Measurements from ENCODE around the gene RIMS1. TPM values are rescaled to one million over a fixed set of nuclear protein-coding genes. Genes with fewer than 3 reads are reported as not detected.

Gene RIMS1
- total RNA-seq, 1 experiment from 2014 or later = not detected

DNA sequence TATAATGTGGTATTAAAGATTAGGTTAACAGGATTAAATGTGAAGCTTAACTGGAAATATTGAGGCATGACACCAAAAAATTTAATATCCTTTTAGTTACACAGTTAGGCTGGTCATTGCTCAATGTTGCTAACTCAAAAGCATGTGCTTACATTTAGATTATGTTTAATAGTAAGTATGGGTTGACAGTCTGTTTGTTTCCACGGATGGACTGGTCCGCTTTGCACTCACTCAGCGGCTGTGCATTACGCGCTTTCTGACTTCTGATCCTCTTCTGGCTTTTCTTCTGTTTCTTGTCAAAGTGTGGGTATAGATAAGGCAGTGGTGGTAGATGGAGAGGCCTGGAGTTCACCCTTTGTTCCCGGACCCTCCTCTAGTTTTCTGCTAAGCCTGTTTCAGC lies 174.9 kb downstream of the RIMS1 start:
- DNase-seq (ENCODE audit: low read depth) = no peak
- in situ Hi-C loops (cut with HindIII; ENCODE audit: low pct_unique_long_range_greater_than_20kb, low sequenced_read_pairs) = no loop called here

DNA sequence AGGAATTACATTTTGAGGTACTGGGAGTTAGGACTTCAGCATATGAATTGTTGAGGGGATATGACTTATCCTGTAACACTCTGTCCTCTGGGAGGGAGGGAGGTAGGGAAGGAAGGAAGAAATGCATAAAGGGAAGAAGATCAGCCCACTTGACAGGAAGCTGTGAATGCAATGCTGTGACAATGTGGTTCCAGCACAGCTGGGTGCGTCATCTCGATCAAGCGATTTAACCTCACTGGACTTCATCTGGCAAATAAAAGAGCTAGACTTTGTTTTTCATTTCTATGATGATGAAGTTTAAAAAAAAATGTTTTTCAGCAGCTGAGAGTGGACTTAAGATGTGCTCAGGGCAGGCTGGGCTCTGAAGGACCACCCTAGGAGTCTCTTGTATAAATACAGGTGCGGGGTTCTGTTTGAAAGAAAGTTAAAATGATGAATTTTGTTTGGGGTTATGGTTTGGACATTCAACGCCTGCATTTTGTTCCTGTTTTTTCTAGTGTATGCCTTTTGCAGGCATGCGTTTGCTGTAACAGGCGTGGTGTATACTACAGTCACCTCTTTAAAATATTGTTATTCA lies 178.1 kb downstream of the RIMS1 start:
- in situ Hi-C loops (cut with HindIII; ENCODE audit: low pct_unique_long_range_greater_than_20kb, low sequenced_read_pairs) = no loop called here
- no peak for DNase-seq (ENCODE audit: low read depth)

DNA sequence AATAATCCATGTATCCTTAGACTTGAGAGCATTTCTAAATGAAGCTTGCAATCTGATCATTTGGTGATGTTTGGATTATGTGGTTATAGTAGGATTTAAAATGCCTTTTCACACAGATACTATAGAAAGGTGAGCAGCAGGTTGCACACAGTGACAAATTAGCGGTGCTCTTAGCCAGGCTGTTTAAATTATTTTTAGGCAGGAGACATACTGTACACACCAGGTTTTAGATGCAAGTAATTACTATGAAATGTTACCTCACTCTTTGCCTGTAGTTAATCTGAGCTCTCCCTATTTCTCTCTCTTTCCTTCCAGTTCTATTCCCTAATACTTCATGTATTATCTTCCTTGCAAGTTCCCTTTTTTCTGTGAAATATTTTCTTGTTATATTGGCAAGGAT lies 191.7 kb downstream of the RIMS1 start:
- in situ Hi-C loops (cut with HindIII; ENCODE audit: low pct_unique_long_range_greater_than_20kb, low sequenced_read_pairs) = no loop called here
- DNase-seq (ENCODE audit: low read depth) = no peak

DNA sequence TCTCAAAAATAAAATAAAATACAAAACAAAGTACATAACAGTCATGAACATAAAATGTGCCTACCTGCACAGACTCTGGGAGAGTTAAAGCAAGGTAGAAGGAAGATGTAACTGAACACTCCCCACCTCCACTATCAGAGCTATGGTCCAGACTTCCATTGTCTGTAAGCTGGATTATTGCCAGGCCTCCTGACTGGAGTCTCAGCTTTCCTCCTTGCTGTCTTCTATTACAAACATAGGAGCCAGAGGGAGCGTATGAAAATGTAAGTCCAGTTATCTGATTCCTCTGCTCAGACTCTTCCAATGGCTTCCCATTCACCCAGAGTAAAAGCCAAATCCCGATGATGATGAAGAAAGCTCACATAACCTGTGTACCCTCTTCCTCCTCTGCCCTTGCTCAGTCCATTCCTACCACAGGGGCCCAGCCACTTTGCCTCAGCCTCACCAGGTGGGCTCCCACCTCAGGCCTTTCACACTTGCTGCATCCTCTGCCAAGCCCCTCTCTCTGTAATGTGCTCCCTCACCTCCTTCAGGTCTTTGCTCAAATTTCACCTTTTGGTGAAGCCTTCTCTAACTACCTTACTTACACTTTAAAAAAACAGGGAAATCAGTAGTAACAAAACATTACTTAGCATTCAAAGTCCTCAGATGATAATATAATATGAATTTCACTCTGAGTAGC lies 194.1 kb downstream of the RIMS1 start:
- no peak for DNase-seq (ENCODE audit: low read depth)
- in situ Hi-C loops (cut with HindIII; ENCODE audit: low pct_unique_long_range_greater_than_20kb, low sequenced_read_pairs) = no loop called here

DNA sequence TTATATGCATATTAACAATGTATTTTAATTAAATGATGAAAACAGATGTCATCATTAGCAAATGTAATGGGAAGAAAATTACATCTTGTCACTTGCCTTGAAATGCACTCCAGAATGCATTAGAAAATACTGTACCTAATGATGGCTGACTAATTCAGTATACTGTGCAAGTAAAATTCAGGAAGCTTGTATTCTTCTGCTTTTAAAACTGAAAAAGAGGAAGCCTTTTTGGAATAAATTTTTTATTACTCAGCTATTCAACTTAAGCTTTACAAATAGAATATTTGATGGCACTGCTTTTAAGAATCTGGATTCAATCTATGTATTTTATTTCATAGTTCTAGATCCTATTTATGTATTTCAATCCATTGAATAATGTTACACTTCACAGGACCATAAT lies 195.5 kb downstream of the RIMS1 start:
- in situ Hi-C loops (cut with HindIII; ENCODE audit: low pct_unique_long_range_greater_than_20kb, low sequenced_read_pairs) = no loop called here
- DNase-seq (ENCODE audit: low read depth) = no peak

DNA sequence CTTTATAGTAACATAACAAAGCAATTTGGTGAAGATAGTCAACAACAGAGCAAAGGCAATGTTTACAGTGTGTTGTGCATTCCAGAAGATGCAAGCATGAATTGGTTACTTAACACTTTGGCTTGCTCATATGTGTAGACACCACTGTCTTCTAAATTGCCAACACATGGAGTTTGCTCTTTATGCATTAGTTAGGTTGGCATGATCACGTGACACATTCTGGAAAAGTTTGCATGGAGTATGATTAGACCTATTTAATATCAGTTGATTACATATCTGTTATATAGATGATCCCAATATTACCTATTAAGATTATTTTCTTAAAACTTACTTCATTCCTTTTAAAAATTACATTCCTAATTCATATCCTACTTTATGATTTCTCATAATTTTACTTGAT lies 197.6 kb downstream of the RIMS1 start:
- in situ Hi-C loops (cut with HindIII; ENCODE audit: low pct_unique_long_range_greater_than_20kb, low sequenced_read_pairs) = no loop called here
- no peak for DNase-seq (ENCODE audit: low read depth)

DNA sequence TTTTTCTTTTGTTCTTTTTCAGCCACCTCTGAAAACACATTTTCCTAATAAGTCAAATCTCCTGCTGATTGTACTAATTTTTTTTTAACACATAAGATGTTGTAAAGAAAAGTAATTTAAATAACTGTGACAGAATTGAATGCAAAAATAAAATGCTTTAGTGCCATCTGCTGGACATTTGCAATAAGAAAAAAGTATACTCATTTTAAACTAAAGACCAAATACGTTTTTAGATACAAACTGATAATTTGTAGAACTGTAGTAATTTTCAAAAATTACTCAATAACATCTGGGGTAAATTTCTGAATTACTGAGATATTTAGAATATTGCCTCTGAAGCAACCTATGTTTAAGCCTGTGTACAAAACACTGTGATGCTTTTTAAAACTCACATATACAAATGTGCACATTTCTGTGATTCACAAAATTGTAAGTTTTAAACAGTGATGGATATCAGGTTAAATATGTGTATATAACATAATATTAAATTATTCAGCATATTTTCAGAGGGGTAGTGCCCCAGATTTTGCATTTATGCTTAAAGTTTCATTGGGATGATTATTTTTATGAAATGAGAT lies 198.7 kb downstream of the RIMS1 start:
- in situ Hi-C loops (cut with HindIII; ENCODE audit: low pct_unique_long_range_greater_than_20kb, low sequenced_read_pairs) = no loop called here
- peak; percentile 6 for DNase-seq (ENCODE audit: low read depth)

DNA sequence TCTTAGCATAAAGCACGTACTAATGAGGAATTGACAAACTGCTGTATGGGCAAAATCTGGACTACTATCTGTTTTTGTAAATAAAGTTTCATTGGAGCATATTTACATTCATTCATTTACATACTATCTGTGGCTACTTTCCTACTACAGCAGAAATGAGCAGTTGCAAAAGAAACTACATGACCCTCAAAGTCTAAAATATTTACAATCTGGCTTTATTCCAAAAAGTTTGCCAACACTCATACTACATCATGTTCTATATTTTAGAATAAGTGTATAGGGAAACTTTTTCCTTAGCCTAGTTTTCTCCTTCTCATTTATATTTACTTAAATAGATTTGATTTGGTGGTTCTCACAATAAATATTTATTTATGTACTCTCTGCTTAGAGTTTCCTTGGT lies 208.2 kb downstream of the RIMS1 start:
- DNase-seq (ENCODE audit: low read depth) = no peak
- in situ Hi-C loops (cut with HindIII; ENCODE audit: low pct_unique_long_range_greater_than_20kb, low sequenced_read_pairs) = no loop called here

DNA sequence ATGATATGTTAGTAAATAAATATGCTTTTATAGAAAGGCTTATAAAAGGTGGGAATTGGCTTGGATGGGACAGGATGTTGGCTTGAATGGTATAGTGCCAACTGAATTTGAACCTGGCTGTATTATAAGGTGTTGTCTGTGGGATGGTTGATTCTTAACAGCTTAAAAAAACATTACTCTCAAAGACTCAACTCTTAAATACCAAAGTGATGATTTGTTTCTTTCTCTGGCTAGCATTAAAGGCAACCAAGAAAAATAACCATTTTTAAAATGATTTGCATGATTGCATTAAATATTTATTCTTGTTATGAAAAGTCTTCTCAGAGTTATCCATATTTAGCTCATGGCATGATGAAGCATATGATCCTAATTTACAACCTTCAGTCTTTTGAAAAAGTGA lies 216.2 kb downstream of the RIMS1 start:
- in situ Hi-C loops (cut with HindIII; ENCODE audit: low pct_unique_long_range_greater_than_20kb, low sequenced_read_pairs) = no loop called here
- no peak for DNase-seq (ENCODE audit: low read depth)

DNA sequence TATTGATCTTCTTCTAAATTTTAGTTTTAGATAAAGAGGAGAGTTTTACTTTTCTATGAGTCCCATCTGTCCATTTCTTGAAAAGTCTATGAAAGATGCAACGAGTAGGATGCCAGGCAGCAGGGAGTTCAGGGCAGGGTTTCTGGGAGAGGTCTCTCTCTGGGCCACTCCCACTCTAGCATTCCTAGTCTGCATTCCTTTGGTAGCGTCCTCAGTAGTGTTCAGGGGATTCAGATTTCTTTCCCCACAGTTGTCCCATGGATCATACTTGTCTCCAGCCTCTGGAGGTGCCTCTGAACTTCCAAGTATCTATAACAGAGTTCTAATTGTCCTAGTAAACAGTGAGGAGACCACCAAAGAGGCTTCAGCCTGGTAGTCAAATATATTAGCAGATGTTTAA lies 225.3 kb downstream of the RIMS1 start:
- in situ Hi-C loops (cut with HindIII; ENCODE audit: low pct_unique_long_range_greater_than_20kb, low sequenced_read_pairs) = no loop called here

DNA sequence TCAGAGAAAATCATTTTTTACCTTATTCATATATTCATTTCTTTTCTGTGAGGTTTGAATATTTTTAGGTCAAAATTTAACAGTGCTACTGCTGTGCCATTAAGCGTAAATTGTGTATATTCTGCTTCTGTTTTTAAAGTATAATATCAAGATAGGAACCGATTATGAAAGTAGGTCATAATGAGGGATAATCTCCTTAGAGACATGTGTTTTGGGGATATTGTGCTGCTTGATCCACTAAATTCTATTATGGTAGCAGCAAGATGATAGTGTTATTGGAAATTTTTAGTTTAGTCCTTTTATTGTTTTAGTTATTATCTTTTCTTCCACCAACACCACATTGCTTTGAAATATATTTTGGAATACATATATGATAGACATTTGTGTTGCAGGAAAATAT lies 244.0 kb downstream of the RIMS1 start:
- DNase-seq (ENCODE audit: low read depth) = no peak
- in situ Hi-C loops (cut with HindIII; ENCODE audit: low pct_unique_long_range_greater_than_20kb, low sequenced_read_pairs) = no loop called here

More for the DNA sequence above, 225.3 kb downstream of the RIMS1 start:
- DNase-seq (ENCODE audit: low read depth) = no peak

DNA sequence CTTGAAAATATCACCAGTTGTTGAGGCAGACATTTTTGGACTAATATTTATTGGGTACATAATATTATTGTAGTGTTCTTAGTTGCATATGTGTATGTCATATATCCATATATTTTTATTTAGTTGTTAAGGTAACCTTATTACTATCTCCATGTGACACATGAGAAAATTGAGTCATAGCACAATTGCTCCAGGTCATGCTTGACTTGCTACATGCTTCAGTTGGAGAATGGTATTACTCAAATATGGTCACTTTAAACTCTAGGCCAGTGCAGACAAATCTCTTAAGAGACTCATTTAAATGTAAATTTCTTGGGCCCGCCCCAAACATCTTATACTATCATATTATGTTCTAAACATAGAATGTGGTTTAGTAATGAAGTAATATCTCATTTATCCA lies 246.1 kb downstream of the RIMS1 start:
- in situ Hi-C loops (cut with HindIII; ENCODE audit: low pct_unique_long_range_greater_than_20kb, low sequenced_read_pairs) = no loop called here

DNA sequence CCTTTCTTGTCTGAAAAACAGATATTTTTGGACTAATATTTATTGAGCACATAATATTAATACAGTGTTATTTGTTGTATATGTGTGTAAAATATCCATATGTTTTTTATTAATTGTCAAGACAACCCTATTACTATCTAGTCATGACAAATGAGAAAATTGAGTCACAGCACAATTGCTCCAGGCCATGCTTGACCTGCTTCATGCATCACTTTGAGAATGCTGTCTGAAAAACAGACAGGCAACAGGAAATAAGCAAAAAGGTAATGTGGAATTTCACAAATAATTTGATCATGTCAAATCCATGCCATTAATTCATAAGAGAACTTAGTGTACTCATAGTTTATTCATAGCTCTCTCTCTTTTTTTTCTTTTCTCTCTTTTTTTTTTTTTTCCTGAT lies 246.5 kb downstream of the RIMS1 start:
- peak; percentile 45 for DNase-seq (ENCODE audit: low read depth)
- in situ Hi-C loops (cut with HindIII; ENCODE audit: low pct_unique_long_range_greater_than_20kb, low sequenced_read_pairs) = no loop called here

More for the DNA sequence above, 246.1 kb downstream of the RIMS1 start:
- DNase-seq (ENCODE audit: low read depth) = peak; percentile 31

DNA sequence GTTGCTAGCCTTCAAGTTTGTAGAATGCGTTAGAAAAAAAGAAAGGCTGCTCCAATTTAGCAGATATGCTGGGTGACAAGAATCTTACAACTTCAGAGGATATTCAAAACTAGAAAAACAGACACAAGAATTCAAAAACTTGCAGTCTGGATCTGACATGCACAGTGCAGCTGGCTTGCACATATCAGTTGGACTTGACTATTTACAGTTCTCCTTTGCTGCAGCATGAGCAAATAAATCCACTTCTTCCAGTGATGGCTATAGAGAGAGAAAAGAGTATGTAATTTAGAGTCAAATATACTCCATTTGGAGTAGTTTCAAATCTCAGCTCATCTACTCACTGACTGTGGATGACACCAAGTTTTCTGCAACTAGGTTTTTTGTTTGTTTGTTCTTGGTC lies 247.0 kb downstream of the RIMS1 start:
- in situ Hi-C loops (cut with HindIII; ENCODE audit: low pct_unique_long_range_greater_than_20kb, low sequenced_read_pairs) = no loop called here
- no peak for DNase-seq (ENCODE audit: low read depth)

DNA sequence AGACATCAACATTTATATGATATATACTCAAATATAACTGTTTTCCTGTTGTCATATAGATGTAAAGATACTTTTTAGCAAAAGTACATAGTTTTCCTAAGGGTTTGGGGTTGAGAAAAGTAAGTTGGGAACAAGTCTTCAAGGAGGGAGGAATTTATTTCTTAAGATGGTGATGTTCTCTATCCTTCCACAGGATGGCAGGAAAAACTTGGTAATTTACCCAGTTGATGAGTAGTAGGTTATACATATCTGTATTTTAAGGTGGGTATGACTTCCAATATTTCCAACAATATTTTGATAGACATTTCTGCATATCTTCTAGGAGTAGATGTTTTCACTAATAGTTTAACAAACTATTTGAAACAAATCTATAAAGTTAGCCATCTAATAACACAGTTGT lies 254.4 kb downstream of the RIMS1 start:
- DNase-seq (ENCODE audit: low read depth) = no peak
- in situ Hi-C loops (cut with HindIII; ENCODE audit: low pct_unique_long_range_greater_than_20kb, low sequenced_read_pairs) = no loop called here

DNA sequence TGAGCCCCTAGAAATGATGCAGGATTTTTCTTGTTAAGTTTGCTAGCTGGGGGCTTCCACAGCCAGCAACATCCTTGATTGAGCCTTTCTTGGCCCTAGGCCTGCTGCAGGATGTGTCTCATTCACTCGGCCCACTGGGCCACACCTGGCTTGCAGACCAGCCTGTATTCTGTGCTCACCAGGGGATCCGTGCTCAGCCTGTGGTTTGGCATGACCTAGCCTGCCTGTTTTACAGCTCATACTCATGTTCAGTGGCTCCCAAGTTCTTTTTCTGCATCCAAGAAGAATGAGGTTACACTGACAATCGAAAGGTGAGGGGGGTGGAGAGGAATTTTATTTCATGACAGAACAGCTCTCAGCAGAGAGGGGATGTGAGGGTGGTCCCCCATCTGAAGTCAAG lies 263.4 kb downstream of the RIMS1 start:
- in situ Hi-C loops (cut with HindIII; ENCODE audit: low pct_unique_long_range_greater_than_20kb, low sequenced_read_pairs) = no loop called here
- DNase-seq (ENCODE audit: low read depth) = no peak

DNA sequence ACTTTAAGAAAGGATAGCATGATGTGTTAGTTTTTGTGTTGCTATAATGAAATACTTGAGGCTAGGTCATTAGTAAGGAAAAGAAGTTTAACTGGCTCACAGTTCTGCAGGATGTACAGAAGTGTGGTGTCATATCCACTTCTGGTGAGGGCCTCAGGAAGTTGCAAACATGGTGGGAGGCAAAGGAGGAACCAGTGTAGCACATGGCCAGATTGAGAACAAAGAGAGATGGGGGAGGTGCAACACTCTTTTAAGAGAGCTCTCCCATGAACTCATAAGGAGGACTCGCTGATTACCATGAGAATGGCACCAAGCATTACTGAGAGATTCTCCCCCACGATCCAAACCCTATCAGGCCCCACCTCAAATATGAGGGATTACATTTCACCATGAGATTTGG lies 265.4 kb downstream of the RIMS1 start:
- no peak for DNase-seq (ENCODE audit: low read depth)
- in situ Hi-C loops (cut with HindIII; ENCODE audit: low pct_unique_long_range_greater_than_20kb, low sequenced_read_pairs) = no loop called here

DNA sequence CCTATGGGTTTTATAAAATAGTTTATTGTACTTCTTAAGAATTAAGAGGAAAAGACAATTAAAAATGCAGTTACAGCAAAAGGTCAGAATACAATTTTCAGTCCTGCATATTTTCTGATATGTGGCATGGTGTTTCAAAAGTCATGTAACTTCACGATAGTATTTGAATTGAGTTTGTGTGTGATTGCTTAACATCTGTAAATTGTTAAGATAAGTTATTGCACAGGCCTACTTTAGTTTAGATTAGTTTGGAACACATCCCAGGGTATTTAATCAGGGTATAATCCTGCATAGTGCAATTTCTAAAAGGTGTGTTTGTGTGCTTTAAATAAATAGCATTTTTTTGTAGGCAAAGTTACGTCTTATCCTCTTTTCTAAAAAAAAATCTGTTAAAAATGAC lies 289.6 kb downstream of the RIMS1 start:
- in situ Hi-C loops (cut with HindIII; ENCODE audit: low pct_unique_long_range_greater_than_20kb, low sequenced_read_pairs) = no loop called here
- no peak for DNase-seq (ENCODE audit: low read depth)

DNA sequence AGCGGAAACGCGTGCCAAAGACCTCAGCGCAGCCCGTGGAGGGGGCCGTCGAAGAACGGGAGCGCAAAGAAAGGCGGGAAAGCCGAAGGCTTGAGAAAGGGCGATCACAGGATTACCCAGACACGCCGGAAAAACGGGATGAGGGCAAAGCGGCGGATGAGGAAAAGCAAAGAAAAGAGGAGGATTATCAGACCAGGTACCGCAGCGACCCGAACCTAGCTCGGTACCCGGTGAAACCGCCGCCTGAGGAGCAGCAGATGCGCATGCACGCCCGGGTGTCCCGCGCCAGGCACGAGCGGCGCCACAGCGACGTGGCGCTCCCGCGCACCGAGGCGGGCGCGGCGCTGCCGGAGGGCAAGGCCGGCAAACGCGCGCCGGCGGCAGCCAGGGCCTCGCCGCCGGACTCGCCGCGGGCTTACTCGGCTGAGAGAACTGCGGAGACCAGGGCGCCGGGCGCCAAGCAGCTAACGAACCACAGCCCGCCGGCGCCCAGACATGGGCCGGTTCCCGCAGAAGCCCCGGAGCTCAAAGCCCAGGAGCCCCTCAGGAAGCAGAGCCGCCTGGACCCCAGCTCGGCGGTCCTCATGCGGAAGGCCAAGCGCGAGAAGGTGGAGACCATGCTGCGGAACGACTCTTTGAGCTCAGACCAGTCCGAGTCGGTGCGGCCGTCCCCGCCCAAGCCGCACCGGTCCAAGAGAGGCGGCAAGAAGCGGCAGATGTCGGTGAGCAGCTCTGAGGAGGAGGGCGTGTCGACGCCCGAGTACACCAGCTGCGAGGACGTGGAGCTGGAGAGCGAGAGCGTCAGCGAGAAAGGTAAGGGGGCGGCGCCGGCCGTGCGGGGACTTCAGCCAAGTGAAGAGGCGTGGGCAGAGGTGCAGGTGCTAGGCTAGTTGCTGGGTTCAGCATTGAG lies 296.2 kb downstream of the RIMS1 start:
- in situ Hi-C loops (cut with HindIII; ENCODE audit: low pct_unique_long_range_greater_than_20kb, low sequenced_read_pairs) = no loop called here
- DNase-seq (ENCODE audit: low read depth) = no peak

All from Caki2 (cell line).